Measurements from ENCODE around the gene UBE2I. TPM values are rescaled to one million over a fixed set of nuclear protein-coding genes. Genes with fewer than 3 reads are reported as not detected.

The UBE2I gene
- total RNA-seq, 2 donors from 2014 or later: 101 to 143 TPM

- Histone ChIP-seq H3K4me3 (no peak overlapping the region), H3K27me3 (no peaks in the 10 kb centered on the region), H3K4me1 (peaks cover 6% of the 10 kb centered on the region), H3K27ac (no peak overlapping the region), H3K9me3 (no peaks in the 10 kb centered on the region), H3K36me3 (no peaks in the 10 kb centered on the region), H3K9ac (ENCODE audit: low read depth in 2 of 2, low read length in 2 of 2) (no peak overlapping the region)
- DNase-seq: no peak
- TF ChIP-seq, protein P1, sequence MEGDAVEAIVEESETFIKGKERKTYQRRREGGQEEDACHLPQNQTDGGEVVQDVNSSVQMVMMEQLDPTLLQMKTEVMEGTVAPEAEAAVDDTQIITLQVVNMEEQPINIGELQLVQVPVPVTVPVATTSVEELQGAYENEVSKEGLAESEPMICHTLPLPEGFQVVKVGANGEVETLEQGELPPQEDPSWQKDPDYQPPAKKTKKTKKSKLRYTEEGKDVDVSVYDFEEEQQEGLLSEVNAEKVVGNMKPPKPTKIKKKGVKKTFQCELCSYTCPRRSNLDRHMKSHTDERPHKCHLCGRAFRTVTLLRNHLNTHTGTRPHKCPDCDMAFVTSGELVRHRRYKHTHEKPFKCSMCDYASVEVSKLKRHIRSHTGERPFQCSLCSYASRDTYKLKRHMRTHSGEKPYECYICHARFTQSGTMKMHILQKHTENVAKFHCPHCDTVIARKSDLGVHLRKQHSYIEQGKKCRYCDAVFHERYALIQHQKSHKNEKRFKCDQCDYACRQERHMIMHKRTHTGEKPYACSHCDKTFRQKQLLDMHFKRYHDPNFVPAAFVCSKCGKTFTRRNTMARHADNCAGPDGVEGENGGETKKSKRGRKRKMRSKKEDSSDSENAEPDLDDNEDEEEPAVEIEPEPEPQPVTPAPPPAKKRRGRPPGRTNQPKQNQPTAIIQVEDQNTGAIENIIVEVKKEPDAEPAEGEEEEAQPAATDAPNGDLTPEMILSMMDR (IDR thresholded peaks at IDR 0.05): no peak
- intact Hi-C loops (cut with DNase I): no loop called here
These were observed 35.1 kb downstream of the UBE2I start for GRCh38 chr16:1344499-1344898.

DNA sequence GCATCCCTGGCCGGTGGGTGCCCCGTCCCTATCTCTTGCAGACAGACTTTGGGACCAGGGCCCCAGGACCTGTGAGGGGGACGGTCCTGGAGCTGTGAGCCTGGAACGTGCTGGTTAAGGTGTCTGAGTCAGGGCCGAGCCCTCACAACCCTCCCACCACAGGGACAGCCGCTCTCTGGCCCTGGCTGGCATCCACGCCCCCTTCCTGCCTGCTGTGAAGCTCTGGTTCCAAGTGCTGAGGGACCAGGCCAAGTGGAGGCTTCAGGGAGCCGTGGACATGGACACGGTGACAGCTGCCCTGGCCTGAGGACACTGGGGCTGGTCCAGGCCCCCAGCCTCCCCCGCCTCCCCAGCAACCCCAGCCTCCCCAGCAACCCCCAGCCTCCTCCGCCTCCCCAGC lies 35.7 kb downstream of the UBE2I start:
- intact Hi-C loops (cut with DNase I): no loop called here
- DNase-seq: no peak
- TF ChIP-seq, protein P1 (IDR thresholded peaks at IDR 0.05): no peak
- Histone ChIP-seq H3K27me3 (no peaks in the 10 kb centered on the region), H3K36me3 (no peaks in the 10 kb centered on the region), H3K9ac (ENCODE audit: low read depth in 2 of 2, low read length in 2 of 2) (no peak overlapping the region), H3K4me3 (no peak overlapping the region), H3K27ac (no peak overlapping the region), H3K9me3 (no peaks in the 10 kb centered on the region), H3K4me1 (peaks cover 6% of the 10 kb centered on the region)

- no peaks in the 10 kb centered on the region for H3K27me3 ChIP-seq
- DNase-seq: no peak
- intact Hi-C loops (cut with DNase I): no loop called here
- H3K9me3 ChIP-seq: no peaks in the 10 kb centered on the region
- H3K27ac ChIP-seq: no peak overlapping the region
- H3K4me3 ChIP-seq: no peak overlapping the region
- H3K9ac ChIP-seq (ENCODE audit: low read depth in 2 of 2, low read length in 2 of 2): no peak overlapping the region
- H3K4me1 ChIP-seq: peaks cover 6% of the 10 kb centered on the region
- H3K36me3 ChIP-seq: no peaks in the 10 kb centered on the region
- TF ChIP-seq, protein P1 (IDR thresholded peaks at IDR 0.05): no peak
These were observed 36.4 kb downstream of the UBE2I start for GRCh38 chr16:1345651-1346421.

DNA sequence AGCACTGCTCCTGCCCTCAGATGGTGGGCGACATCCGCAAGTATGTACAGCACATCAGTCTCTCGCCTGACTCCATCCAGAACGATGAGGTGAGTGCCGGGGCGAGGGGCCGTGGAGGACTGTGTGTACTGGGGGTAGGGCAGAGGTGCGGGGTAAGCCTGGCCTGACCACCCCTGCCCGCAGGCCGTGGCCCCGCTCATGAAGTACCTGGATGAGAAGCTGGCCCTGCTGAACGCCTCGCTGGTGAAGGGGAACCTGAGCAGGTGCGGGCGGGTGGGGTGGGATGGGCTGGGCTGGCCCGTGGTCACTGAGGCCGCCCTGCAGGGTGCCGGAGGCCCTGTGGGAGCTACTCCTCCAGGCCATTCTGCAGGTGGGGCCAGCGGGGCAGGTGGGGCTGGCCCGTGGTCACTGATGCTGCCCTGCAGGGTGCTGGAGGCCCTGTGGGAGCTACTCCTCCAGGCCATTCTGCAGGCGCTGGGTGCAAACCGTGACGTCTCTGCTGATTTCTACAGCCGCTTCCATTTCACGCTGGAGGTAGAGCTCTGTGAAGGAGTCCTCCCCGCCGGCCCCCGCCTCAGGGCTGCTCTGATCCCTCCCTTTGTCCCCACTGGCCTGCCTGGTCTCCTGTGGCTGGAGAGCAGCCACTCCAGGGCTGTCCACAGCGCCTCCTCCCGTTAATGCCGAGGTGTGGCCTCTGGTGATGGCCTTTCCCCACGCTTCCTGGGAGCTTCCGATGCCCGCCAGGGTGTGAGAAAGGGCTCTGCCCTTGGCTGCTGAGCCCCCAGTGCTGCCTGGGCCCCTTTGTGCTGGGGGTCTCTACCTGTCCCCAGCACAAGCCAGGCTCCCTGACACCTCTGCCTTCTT lies 37.2 kb downstream of the UBE2I start:
- no peak for DNase-seq
- Histone ChIP-seq H3K36me3 (no peaks in the 10 kb centered on the region), H3K4me3 (no peak overlapping the region), H3K4me1 (peaks cover 6% of the 10 kb centered on the region), H3K9ac (ENCODE audit: low read depth in 2 of 2, low read length in 2 of 2) (no peak overlapping the region), H3K27ac (no peak overlapping the region), H3K27me3 (no peaks in the 10 kb centered on the region), H3K9me3 (no peaks in the 10 kb centered on the region)
- TF ChIP-seq, protein P1 (IDR thresholded peaks at IDR 0.05): no peak
- intact Hi-C loops (cut with DNase I): no loop called here

DNA sequence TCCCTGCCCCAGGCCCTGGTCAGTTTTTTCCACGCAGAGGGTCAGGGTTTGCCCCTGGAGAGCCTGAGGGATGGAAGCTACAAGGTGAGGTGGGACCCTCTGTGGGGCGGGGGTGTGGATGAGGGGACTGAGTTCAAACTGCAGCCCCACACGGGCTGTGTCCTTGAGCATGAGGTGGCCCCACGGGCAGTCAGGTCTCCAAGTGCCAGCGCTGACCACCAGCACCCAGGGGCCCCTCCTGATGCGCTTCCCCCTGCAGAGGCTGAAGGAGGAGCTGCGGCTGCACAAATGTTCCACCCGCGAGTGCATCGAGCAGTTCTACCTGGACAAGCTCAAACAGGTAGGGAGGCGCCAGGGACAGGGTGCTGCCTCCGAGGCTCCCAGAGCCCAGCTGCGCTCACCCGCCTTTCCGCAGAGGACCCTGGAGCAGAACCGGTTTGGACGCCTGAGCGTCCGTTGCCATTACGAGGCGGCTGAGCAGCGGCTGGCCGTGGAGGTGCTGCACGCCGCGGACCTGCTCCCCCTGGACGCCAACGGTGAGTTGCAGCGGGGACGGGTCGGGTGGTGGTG lies 37.9 kb downstream of the UBE2I start:
- H3K36me3 ChIP-seq: no peaks in the 10 kb centered on the region
- no peak overlapping the region for H3K4me3 ChIP-seq
- no peaks in the 10 kb centered on the region for H3K27me3 ChIP-seq
- H3K9me3 ChIP-seq: no peaks in the 10 kb centered on the region
- peaks cover 5% of the 10 kb centered on the region for H3K4me1 ChIP-seq
- no peak overlapping the region for H3K27ac ChIP-seq
- intact Hi-C loops (cut with DNase I): no loop called here
- H3K9ac ChIP-seq (ENCODE audit: low read depth in 2 of 2, low read length in 2 of 2): no peak overlapping the region
- DNase-seq: no peak
- TF ChIP-seq, protein P1 (IDR thresholded peaks at IDR 0.05): no peak

Data from colonic mucosa (tissue), 4 donors.